Measurements from ENCODE around the gene UBE2Q1.

DNA sequence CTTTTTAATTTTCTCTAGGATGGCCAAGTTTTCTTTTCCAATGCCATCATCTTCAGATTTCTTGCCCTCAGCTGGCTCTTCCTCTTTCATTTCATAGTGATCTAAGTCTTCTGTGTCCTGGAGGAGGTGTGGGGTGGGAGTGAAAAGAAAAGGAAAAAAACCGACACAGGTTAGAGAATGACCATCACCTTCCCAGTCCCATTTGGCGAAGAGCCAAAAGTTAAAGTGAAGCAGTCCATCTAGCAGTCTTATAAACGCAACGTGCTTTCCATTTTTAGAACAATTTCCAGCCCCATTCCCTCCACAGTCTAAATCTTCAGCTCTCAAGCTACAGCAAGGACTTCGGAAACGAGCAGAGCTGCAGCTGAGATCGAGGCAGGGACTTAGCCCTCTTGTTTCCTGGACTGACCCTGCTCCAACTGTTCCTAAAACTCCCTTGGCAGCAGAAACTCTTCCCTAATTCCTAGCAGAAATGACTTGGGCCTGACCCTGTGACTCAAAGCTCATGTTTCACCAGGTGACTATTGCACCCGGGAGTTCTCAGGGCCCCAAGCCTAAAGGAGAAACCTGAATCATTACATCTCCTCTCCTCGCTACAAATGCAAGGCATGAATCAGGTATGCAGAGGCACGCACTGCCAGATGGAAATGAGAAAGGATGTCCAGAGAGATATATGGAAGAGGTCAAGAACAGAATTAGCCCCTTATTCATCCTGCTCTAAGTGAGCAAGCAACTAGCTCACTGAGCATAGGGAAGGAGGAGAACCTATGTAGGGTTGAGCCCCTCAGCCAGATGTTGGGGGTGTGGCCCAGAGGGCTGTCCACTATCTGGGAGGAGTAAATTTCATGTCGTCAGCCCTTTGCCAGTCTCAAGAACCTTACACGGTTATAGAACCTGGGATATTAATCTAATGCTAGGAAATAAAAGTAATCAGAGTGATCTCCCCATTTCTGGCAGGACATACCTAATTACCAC, 5.1 kb downstream of the UBE2Q1 start:
- TF ChIP-seq, protein P1, sequence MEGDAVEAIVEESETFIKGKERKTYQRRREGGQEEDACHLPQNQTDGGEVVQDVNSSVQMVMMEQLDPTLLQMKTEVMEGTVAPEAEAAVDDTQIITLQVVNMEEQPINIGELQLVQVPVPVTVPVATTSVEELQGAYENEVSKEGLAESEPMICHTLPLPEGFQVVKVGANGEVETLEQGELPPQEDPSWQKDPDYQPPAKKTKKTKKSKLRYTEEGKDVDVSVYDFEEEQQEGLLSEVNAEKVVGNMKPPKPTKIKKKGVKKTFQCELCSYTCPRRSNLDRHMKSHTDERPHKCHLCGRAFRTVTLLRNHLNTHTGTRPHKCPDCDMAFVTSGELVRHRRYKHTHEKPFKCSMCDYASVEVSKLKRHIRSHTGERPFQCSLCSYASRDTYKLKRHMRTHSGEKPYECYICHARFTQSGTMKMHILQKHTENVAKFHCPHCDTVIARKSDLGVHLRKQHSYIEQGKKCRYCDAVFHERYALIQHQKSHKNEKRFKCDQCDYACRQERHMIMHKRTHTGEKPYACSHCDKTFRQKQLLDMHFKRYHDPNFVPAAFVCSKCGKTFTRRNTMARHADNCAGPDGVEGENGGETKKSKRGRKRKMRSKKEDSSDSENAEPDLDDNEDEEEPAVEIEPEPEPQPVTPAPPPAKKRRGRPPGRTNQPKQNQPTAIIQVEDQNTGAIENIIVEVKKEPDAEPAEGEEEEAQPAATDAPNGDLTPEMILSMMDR (IDR thresholded peaks at IDR 0.05), result no peak
- no peak for TF ChIP-seq POLR2A (IDR thresholded peaks at IDR 0.05)
